NCI-H128 (cell line): Measurements from ENCODE around the gene PRAME.
"Not testable (repeated sequence)": the region's sequence is repeated elsewhere in the genome, so short reads cannot be mapped to it uniquely, and the experiment has no call there.

ENCODE experiments used
- DNase-seq: peaks from one replicate; lab custom pipeline; 2025; ENCODE audit not compliant: unreplicated experiment; lab: John Stamatoyannopoulos, UW

Gene PRAME

DNA sequence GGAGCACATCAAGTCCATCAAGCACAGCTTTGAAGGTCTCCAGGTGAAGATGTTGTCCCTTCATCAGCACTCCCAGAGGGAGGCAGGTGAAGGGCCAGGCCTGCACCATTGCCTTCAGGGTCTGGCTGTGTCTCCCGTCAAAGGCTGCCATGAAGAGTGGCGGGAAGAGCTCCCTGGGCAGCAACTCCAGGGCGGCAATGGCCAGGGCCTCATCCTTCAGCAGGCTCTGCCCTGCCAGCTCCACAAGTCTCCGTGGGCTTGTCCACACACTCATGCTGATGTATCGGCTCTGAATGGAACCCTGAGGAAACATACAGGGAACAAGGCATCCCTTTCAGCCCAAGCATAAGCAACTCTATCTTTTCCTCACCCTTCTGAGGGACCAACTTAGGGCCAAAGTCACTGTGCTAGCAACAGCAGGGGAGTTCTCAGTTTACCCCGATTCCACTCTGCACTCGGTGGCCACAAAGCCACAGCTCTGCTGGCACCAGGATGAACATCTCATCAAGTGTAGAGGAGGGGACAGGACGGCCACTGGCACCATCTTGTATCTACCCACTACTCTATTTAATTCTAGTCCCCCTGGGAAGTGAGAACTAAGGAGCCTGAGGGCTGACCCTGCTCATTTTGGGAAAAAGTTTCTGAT is 8.2 kb downstream of the PRAME start:
- no peak for DNase-seq

DNA sequence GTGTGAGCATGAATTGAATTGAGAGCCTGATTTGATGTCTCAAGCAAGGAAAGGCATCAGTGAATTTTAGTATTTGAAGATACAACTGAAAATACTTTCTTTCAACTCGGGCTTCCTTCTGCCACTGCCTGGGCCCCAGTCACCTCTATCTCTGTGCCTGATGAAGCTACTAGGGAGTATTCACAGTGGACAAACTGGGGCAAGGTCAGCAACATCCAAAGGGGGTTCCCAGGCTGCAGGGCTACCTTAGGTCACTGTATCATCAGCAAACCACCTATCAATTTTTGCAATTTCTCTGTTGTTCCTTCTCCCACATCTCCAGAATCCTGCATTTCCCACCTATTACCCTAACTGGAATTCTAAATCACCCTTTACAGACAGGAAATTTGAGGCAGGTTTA is 10.2 kb downstream of the PRAME start:
- no peak for DNase-seq

DNA sequence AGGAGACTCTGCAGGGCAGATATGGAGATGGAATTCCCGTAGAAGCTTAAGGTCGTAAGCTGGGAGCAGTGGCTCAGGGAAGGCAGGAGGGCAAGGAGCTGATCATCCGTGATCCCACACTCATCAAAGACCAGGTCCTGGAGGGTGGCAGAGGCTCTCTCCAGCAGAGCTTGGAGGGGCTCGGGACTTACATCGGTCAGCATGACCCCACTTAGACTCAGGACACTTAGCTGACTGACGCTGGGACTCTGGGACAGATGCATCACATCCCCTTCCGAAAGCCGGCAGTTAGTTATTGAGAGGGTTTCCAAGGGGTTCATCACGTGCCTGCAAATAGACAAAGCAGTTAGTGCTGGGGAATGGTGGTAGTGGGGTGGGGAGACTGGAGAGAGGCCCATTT is 10.7 kb downstream of the PRAME start:
- DNase-seq, result no peak

DNA sequence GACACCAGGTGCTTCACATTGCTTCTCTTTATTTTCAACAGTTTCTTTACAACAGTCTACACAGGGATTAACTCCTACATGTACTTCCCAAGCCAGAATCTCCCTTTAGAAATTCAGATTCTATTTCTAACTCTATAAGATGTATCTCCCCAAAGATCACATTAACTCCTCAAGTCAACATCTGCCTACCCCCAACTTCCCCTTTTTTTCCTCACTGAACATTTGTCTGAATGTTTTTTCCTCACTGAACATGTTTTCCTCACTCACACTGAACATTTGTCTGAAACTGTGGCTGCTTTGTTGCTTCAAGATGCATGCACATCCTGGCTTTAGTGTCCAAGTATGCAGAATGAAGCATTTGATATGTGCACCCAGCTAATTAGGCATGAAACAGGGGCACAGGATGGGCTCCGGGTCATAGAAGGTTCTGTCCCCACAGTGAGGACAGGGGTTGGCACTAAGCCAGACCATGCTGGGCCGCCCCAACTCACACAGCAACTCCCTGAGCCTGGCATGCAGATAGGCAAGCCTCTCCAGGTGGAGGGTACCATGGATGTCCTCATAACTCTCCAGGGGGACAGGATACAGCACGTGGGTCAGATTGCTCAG is 11.3 kb downstream of the PRAME start:
- no peak for DNase-seq

DNA sequence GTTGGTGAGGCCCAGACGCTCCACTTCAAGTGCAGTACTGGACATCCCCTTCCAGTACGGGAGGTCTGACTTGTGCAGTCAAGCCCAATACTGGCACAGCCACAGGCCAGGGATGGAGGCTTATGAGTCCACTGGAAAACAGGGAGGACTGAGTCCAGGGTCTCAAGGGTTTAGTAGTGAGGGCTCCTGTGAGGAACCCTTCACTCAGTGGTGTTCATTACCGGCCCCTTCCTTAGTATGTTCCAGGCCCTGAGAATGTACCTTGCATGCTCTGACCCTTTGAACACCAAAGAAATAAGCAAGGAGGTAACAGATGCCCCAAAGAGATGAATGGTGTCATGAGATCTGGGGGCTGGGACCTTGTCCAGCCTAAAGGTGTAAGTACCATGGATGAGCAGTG is 11.8 kb downstream of the PRAME start:
- no peak for DNase-seq

DNA sequence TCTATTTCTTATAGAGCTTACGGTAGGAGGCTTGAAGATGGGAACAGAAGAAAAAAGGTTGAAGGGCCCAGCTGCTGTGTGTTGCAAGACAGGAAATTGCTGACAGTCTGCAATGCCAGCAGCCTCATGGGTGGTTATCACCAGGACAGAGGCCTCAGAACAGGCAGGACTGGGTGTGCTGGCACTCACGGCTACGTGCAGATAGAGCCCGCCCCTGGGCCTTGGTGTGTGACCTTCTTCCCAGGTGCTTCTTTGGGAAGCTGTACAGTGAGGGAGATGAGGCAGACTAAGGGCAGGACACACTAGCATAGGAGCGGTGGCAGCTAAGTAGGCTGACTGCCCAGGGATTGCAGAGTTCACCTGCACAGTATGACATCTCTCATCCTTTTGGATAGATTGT is 12.6 kb downstream of the PRAME start:
- DNase-seq, result no peak

DNA sequence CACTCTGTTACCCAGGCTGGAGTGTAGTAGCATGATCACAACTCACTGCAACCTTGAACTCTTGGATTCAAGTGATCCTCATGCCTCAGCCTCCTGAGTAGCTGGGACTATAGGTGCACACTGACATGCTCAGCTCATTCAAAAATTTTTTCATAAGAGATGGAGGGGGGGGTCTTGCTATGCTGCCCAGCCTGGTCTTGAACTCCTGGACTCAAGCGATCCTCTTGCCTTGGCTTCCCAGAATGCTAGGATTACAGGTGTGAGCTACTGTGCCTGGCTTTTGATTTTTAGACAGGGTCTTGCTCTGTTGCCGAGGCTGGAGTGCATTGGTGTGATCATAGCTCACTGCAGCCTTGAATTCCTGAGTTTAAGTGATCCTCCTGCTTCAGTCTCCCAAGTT is 14.0 kb downstream of the PRAME start:
- DNase-seq, result no peak

DNA sequence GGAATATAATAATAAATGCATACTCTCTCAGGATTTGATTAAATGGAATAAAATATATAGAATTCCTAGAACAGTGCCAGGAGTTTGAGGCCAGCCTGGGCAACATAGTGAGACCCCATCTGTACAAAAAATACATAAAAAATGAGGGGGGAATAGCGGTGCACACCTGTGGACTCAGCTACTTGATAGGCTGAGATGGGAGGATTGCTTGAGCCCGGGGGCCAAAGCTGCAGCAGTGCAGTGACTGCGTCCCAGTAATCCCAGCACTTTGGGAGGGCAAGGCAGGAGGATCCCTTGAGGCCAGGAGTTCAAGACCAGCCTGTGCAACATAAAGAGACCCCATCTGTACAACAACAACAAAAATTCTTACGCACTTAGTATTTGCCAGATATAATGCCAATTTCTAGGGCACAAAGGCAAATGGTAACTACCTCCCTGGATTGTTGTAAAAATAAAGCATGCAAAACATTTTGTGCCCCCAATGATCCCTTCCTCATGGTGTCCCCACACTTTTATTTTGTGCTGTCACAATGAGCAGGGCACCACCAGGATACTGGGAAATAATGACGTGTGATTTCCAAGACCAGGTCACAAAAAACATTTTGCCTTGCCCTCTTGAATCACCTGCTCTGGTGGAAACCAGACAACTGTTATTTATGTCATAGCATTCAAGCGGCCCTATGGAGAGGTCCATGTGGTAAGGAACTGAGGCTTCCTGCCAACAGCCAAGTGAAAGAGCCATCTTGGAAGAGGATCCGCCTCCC is 20.7 kb downstream of the PRAME start:
- DNase-seq, result no peak

DNA sequence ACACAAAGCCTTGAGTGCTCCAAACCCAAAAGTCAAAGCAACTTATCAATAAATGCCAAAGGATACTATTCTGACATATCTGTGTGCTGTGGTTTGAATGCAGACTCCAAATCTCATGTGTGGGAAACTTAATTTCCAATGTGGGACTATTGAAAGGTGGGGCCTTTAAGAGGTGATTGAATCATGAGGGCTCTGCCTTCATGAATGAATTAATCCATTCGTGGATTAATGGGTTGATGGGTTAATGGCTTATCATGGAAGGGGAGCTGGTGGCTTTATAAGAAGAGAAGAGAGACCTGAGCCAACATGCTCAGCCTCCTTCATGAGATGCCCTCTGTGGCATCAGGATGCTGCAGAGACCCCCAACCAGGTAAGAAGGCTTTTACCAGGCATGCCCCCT is 22.1 kb downstream of the PRAME start:
- no peak for DNase-seq

DNA sequence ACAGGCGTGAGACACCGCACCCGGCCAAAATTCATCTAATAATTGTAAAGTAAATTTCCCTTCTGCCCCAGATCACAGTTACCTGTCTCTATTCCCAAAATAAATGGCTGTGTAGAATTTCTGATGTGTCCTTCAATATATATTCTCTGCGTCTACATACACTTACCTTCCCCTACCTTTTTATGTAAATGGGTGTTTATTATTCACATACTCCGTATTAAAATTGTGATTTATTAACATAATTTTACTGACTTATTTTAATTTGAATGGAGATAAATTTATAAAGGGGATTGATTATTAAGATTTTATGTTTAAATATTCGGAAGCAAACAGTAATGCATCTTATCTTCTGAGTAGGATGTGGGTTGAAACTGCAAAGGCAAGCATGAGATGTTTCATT is 22.6 kb downstream of the PRAME start:
- DNase-seq, result no peak

DNA sequence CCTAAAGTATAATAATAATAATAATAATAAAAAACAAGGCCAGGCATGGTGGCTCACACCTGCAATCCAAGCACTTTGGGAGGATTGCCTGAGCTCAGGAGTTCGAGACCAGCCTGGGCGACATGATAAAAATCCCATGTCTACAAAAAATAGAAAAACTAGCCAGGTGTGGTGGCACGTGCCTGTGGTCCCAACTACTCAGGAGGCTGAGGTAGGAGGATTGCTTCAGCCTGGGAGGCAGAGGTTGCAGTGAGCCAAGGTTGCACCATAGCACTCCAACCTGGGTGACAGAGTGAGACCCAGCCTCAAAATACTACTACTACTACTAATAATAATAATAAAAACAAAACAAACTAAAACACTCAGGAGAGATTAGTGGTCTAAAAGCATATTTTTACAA is 23.4 kb downstream of the PRAME start:
- no peak for DNase-seq

DNA sequence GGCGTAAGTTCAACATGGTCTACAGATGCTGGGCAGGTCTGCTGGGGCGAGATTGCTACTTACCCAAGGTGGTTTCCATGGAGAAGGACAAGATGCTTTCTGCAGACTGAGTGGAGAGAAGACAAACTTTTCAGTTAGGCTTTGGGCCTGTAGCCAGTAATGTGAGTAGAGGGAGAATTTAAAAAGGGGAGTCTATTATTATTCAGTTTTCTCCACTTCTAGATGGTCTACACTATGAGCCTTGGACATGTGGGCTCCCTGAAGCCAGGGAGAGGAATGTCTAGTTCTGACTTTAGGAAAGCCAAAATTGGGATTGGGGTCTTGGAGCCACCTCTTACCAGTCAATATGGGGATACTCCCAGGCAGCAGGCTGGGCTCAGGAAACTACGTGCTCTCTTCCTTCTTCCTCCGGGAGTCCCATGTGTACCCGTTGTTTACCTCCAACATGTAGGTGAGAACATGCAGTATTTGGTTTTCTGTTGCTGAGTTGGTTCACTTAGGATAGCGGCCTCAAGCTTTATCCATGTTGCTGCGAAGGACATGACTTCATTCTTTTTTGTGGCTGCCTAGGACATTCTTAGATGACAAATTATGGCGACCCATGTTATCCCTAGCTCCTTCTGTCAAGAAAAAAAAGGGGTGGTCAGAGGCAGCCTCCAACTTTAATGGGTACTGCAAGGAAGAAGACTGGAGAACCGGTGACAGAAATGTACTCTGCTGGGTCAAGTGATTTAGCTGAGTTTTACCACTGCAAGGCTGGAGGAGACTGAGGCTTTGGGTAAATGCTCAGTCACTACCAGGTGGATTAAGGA is 24.3 kb downstream of the PRAME start:
- DNase-seq, result no peak

DNA sequence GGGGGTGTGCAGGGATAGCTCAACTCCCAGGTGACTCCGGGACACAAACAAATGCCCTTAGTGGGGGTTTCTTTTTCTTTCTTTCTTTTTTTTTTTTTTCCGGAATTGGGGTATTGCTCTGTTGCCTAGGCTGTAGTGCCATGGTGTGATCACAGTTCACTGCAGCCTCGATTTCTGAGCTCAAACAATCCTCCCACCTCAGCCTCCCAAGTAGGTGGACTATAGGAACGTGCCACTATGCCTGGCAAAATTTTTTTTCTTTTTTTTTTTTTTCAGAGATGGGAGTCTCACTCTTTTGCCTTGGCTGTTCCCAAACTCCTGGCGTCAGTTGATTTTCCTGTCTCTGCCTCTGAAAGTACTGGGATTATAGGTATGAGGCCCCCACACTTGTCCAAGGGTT is 25.2 kb downstream of the PRAME start:
- no peak for DNase-seq

DNA sequence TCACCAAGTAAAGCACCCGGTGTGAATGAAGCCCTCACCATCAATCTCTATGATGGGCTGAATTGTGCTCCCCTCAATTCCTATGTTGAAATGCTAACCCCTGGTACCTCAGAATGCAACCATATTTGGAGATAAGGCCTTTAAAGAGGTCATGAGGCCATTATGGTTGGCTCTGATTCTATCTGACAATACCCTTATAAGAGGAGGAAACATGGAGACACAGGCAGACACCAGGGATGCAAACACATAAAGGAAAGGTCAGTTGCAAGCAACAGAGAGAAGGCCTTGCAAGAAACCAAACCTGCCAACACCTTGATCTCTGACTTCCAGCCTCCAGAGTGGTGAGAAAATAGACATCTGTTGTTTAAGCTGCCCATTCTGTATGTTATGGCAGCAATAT is 25.6 kb downstream of the PRAME start:
- DNase-seq, result no peak

DNA sequence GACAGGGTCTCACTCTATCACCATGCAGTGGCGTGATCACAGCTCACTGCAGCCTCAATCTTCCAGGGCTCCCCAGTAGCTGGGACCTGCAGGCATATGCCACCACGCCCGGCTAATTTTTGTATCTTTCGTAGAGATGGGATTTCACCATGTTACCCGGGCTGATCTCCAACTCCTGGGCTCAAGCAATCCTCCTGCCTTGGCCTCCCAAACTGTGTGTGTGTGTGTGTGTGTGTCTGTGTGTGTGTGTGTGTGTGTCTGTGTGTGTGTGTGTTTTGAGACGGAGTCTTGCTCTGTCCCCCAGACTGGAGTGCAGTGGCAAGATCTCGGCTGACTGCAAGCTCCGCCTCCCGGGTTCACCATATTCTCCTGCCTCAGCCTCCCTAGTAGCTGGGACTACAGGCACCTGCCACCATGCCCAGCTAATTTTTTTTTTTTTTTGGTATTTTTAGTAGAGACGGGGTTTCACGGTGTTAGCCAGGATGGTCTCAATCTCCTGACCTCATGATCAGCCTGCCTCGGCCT is 26.5 kb downstream of the PRAME start:
- not testable (repeated sequence) for DNase-seq

DNA sequence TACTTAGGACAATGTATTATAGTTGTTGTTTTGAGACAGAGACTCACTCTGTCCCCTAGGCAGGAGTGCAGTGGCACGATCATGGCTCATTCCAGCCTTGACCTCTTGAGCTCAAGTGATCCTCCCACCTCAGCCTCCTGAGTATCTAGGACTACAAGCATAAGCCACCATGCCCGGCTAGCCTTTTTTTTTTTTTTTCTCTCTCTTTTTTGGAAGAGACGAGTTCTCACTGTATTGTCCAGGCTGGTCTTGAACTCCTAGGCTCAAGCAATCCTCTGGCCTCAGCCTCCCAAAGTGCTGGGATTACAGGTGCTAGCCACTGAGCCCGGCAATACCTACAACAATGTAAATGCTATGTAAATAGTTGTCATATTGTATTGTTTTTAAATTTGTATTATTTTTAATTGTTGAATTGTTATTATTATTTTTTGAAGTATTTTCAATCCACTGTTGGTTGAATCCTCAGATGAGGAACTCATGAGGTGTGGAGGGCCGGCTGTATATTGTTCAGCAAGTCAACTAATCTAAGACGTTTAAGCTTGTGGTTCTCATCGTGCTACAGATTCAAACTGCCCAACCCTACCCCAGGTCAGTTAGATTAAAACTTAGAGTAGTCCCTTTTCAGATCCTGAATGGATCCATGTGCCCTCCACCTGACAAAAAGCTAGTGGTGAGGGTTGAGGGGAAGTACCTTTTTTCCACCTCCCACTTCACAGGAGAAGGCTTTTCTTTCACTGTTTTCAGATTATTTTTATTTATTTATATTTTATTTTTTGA is 27.1 kb downstream of the PRAME start:
- DNase-seq, result no peak

DNA sequence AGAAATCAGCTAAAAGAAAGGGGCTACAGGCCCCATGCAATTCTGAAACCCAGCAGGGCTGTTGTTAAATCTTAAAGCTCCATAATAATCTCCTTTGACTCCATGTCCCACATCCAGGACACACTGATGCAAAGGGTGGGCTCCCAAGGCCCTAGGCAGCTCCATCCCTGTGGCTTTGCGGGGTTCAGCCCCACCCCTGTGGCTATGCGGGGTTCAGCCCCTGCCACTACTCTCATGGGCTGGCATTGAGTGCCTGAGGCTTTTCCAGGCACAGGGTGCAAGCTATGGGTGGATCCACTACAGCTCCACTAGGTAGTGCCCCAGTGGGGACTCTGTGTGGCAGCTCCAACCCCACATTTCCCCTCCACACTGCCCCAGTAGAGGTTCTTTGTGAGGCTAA is 30.3 kb downstream of the PRAME start:
- no peak for DNase-seq

DNA sequence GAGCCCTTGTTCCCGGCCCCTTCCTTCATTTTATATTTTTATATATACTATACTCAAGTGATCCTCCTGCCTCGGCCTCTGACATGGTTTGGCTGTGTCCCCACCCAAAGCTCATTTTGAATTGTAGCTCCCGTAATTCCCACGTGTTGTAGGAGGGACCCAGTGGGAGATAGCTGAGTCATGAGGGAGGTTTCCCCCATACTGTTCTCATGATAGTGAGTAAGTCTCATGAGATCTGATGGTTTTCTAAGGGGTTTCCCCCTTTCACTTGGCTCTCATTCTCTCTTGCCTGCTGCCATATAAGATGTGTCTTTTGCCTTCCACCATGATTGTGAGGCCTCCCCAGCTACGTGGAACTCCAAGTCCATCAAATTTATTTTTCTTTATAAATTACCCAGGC is 31.8 kb downstream of the PRAME start:
- DNase-seq, result no peak

DNA sequence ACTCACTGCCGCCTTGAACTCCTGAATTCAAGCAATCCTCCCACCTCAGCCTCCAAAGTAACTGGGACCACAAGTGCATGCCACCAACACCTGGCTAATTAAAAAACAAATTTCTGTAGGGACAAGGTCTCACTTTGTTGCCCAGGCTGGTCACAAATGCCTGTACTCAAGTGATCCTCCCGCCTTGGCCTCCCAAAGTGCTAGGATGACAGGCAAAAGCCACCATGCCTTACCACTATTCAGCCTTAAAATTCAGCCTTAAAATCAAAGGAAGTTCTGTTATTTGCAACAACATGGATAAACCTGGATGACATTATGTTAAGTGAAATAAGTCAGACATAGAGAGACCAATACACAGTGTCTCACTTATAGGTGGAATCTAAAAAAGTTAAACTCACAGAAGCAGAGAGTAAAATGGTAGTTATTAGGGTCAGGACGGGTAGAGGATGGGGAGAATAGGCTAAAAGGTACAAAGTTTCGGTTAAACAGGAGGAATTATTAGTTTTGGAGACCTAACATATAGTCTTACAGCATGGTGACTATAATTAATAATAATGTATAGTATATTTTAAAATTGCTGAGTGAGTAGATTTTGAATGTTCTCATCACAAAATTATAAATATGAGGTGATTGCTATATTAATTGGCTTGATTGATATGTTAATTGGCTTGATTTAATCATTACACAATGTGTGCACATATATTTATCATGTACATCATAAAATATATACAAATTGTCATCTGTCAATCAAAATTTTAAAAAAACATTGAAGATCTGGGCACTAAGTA is 32.7 kb downstream of the PRAME start:
- no peak for DNase-seq

DNA sequence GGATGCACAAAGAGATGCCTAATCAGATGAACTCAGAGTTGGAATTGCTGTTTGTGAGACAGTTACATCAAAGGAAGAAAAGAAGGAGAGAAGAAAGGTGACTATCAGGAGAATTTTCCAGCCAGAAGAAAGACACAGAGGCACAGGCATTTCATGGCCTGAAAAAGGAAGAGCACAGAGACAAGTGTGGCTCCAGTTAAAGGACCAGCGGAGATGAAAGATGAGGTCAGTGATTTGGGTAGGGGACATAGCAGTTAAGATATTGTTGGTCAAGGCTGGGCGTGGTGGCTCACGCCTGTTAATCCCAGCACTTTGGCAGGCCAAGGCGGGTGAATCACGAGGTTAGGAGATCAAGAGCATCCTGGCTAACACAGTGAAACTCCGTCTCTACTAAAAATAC is 35.6 kb downstream of the PRAME start:
- DNase-seq, result no peak
